GM19023 (cell line): ENCODE results near the gene METTL25.

Experiments
- ATAC-seq: cut with Tn5 transposase; IDR thresholded peaks from one replicate; pipeline ENCODE4 v1.9.1; 2021; ENCODE audit warnings: mild to moderate bottlenecking, moderate library complexity; ENCODE audit not compliant: unreplicated experiment

METTL25 gene

DNA sequence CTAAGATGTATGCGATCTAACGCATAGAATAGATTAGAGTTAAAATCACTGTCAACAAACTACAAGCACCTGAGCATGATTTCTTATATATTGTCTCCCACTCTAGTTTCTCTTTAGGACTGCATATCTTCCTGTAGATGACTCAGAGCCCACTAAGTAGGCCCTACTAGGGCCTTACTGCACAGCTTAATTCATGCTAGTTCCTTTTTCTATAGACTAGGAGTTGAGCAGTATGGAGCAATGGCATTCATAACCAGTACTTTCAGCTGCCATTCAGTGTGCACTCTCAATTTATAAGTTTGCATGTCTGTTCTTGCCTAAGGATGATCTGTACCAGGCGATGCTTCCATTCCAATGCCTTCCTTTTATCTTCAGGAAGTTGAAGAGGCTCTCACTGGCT lies 103.5 kb downstream of the METTL25 start:
- ATAC-seq, result no peak

GRCh38 chr12:82468563-82468962 lies 110.2 kb downstream of the METTL25 start:
- ATAC-seq, result no peak

DNA sequence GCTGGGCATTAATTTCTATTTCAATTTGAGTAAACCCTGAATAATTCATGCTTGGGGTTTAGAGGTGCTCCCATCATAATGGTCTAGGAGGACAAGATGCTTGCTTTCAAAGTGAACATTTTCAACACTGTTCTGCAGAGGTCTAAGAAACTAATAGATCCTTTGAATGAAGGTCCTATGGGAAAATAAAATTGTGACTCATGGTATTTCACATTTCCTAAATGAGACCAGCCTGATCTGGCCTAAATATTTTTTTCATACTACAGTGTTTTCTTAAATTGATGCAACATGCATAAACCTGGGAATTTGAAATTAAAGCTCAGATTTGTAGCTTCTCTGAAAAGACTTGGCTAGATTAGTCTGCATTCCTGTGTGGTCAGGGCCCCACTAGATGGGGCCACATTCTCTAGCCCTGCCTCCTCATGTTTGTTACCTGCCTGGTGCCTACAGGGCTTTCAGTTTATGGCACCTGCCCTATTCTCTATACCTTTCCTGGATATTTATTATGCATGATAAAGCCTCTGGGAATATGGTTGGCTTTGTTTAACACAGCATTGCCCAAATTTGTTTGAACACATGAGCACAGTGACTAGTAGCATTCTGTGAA lies 112.7 kb downstream of the METTL25 start:
- ATAC-seq, result no peak

GRCh38 chr12:82473111-82473754 lies 114.9 kb downstream of the METTL25 start:
- no peak for ATAC-seq

DNA sequence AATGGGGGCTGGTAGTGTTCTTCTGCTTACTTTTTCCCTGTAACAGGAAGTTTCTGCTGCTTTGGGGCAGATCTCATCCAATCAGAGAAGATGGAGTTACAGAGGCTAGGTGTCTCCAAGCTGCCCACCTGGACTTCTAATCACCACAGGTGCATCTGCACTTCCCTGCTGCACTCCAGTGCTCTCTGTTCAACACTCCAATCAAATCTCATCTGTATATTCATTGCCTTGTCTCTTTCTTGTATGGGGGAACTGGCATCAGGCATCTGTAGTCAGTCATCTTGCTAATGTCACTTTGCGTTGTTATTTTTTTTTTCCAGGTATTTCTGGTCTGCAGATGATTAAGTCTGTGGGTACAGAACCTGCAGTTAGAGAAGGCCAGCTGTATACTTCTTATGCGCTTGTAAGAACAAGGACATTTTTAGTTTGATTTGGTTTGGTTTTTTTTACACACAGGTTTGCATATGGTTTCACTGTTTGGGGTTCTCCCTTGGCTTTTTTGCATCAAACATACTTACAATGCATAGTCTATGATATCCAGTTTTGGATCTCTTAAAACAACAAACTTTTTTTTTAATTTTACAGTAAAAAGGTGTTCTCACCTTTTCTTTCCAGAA lies 116.0 kb downstream of the METTL25 start:
- peak; percentile 90 for ATAC-seq

DNA sequence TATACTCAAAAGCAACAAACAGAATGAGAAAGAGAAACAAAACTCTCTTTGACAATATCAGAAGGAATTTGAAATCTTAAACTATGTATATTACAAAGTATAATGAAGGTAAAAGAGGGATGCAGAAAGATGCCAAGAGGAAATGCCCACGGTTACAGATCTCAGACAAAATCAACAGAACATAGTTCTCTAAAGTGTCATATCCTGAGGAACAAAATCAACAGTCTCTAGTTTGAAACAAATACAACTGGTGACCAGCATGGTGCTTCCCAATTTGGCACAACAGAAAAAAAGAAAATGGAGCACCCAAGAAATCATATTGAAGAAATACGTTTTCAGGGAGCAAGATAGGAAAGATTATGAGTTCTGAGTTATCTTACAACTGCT lies 116.5 kb downstream of the METTL25 start:
- peak; percentile 13 for ATAC-seq

DNA sequence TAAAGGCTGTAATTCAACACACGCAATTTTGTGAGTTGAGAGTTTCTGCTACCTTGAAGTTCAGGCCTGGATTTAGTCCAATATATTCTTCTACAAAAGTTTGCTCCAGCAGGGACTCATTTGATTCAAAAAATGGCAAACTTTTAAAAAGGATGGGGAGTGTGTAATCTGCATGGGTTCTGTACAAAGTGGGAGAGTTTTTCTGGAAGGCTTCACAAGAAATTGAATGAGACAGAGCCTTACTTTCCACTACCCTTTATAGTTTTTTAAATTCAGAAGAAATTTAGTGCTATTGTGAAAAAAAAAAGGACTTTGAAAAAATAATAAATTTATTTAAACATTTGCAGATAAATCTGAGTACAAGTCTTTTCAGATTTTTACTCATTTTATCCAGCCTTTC lies 116.9 kb downstream of the METTL25 start:
- ATAC-seq, result no peak

DNA sequence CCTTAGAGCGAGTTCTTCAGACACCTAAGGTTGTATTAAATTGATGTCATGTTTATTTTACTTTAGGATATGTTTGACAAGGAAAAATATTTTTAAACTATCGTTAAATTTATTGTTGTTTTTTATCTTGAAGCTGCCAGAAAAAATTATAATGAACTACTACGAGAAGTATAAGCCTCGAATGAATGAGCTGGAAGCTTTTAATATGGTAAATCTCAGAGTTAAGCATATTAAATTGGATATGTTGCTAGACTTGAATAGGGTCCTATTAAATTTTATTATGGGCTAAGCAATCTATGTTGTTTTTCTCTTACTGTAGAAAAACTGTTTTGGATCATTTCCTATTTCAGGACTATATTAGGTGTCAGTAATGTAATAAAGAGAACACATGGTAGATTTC lies 118.2 kb downstream of the METTL25 start:
- ATAC-seq, result no peak

GRCh38 chr12:82479511-82479910 lies 121.2 kb downstream of the METTL25 start:
- no peak for ATAC-seq

- ATAC-seq, result no peak
Measured at GRCh38 chr12:82480606-82481005, 122.3 kb downstream of the METTL25 start.

GRCh38 chr12:82481954-82482353 lies 123.6 kb downstream of the METTL25 start:
- no peak for ATAC-seq

DNA sequence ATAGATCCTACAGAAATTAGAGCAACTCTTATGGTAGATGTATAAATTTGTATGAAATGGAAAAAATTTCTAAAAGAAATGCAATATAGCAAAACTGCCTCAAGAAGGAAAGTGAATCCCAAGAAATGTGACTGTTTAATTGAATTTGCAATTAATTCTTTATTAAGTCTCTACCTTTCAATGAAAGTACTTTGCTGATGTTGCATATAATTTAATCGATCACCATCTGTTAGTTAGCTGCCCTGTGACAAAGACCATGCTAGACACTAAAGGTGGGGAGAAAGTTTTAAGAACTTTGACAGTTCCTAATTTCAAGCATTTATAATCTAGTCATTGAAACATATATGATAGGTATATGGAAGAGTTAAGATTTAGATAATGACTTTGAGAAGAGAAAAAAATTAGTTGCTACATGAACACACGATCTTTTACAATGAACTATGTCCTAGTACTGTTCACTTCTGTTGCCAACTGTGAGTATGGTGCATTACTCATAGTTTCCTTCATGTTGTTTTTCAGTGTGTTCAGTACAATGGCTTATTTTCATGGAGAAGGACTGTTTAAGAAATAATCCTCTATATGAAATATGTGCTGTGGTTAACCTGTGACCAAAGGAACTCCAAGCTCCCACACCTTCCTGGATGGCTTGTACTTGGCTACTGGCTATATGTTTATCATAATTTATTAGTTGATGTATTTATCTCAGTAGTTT lies 128.4 kb downstream of the METTL25 start:
- ATAC-seq, result no peak

- no peak for ATAC-seq
Measured at GRCh38 chr12:82504409-82504808, 146.1 kb downstream of the METTL25 start.

DNA sequence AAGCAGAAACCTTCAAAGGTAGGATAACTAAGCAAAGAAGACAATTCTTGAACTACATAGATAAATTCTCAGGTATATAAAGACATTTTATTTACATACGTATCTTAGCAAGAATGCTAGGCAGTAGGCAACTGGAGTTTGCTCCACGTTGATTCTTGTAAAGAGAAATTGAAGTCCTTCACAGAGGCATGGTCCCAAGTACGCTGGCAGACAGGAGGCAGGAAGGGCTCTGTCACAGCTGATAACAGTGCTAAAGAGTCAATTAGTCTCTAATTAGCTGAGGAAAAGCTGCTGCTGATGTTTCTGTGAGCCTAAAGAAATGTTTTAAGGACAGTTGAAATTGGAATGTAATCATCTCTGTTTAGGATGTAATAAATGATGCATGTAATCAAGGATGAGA lies 146.8 kb downstream of the METTL25 start:
- no peak for ATAC-seq

GRCh38 chr12:82507686-82508085 lies 149.4 kb downstream of the METTL25 start:
- no peak for ATAC-seq

GRCh38 chr12:82510386-82510785 lies 152.1 kb downstream of the METTL25 start:
- no peak for ATAC-seq

DNA sequence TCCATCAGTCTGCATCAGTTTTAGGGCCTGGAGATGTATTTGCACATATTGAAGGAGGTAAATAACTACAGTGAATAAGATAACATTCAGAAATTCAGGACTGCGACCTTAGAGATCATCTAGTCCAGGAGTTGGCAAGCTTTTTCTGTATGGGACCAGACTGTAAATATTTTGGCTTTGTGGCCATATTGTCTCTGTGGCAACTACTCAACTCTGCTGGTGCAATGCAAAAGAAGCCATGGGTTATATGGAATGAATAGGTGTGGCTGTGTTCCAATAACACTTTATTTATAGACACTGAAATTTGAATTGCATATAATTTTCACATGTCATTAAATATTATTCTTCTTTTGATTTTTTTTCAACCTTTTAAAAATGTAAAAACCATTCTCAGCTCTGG lies 156.6 kb downstream of the METTL25 start:
- no peak for ATAC-seq

DNA sequence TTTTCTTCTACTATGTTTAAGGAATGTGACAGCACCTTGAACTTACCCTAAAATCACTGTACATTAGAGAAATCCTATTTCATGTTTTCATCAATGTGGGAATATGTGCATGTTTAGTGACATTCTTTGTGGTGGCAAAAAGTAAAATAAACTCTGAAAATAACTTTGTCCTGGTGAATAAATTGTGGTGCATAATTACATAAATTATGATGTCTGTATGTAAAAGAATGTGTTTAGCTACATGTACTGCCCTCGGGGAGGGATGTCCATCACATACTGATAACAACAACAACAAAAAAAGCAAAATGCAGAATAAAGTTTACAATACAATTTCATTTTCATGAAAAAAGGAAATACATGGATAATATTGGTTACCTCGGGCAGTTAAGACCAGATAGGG lies 157.3 kb downstream of the METTL25 start:
- no peak for ATAC-seq

- ATAC-seq, result peak; percentile 74
Measured at GRCh38 chr12:82517027-82517426, 158.7 kb downstream of the METTL25 start.

DNA sequence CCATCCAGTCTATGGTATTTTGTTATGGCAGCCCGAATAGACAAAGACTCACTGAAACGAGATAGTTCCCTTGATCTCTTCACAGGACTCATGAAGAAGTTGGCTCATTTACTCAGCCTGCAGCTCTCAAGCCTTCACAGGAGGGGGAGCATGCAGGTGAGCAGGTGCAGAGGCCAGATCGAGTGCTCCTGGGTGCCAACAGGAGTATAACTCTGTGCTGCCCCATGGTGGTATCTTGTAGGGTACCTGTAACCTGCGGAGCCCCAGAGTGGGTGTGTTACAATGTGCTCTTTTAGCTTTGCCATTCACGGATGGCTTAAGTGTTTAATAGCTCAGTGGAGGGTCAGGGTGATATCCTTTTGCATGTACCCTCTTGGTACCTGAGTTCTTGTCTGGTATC lies 159.5 kb downstream of the METTL25 start:
- no peak for ATAC-seq

- ATAC-seq, result no peak
Measured at GRCh38 chr12:82519510-82519909, 161.2 kb downstream of the METTL25 start.

- ATAC-seq, result no peak
Measured at GRCh38 chr12:82522285-82522684, 164.0 kb downstream of the METTL25 start.
